22Rv1 (cell line): ENCODE results near the gene SPCS1.

ENCODE experiments used
- CTCF ChIP-seq: fragments of 450-650 bp; IDR thresholded peaks from 2 replicates; pipeline ENCODE4 v1.5.1; 2017; ENCODE audit warnings: mild to moderate bottlenecking
- ZFX ChIP-seq: fragments of 450-650 bp; IDR thresholded peaks from 2 replicates; pipeline ENCODE4 v1.6.1; 2017; ENCODE audit warnings: antibody characterized with exemption, borderline replicate concordance

- TF ChIP-seq CTCF: no peak
- no peak for TF ChIP-seq ZFX
Measured at GRCh38 chr3:52689151-52689550, 16.8 kb upstream of the SPCS1 start.
